Sigmoid colon (tissue), 7 donors: ENCODE results near the gene EHD2. TPM values are rescaled to one million over a fixed set of nuclear protein-coding genes. Genes with fewer than 3 reads are reported as not detected.

Experiments
- DNase-seq: peaks from one replicate; pipeline ENCODE4 v3.0.0-alpha.2; 2019
- H3K27ac ChIP-seq, 4 donors: fragments of 200-600 bp; sonication (generic); one replicate each; pipeline ENCODE4 v1.5.1; 2016 to 2019; ENCODE audit warnings: mild to moderate bottlenecking in 1 of 4
- H3K27me3 ChIP-seq, 3 donors: fragments of 200-600 bp; sonication (generic); one replicate each; pipeline ENCODE4 v1.5.1; 2019; ENCODE audit warnings: mild to moderate bottlenecking in 1 of 3
- H3K36me3 ChIP-seq, 4 donors: fragments of 200-600 bp; sonication (generic); one replicate each; pipeline ENCODE4 v1.5.1; 2016 to 2019
- H3K4me1 ChIP-seq, 4 donors: fragments of 200-600 bp; sonication (generic); one replicate each; pipeline ENCODE4 v1.5.1; 2017 to 2019
- H3K4me3 ChIP-seq, 4 donors: fragments of 200-600 bp; sonication (generic); one replicate each; pipeline ENCODE4 v1.5.1; 2017 to 2019; ENCODE audit warnings: mild to moderate bottlenecking in 2 of 4, moderate library complexity in 1 of 4
- H3K9me3 ChIP-seq, 4 donors: fragments of 200-600 bp in 3 of 4; sonication (generic) in 3 of 4; one replicate each; pipeline versions ENCODE4 v1.5.1 to v1.6.1; 2013 to 2019
- CTCF ChIP-seq, 4 experiments: fragments of 450-650 bp in 3 of 4; fragments of 200-600 bp in 1 of 4; IDR thresholded peaks; one replicate each; pipeline ENCODE4 v1.5.1; 2016 to 2019; ENCODE audit warnings: antibody characterized with exemption in 4 of 4, mild to moderate bottlenecking in 3 of 4, moderate library complexity in 2 of 4
- EP300 ChIP-seq, 4 donors: sonication (generic); formaldehyde crosslinking; IDR thresholded peaks; one replicate each; pipeline ENCODE4 v1.6.1; 2017; ENCODE audit warnings: antibody characterized with exemption in 4 of 4
- POLR2A ChIP-seq, 2 donors: fragments of 450-650 bp; IDR thresholded peaks; one replicate each; pipeline ENCODE4 v1.6.1; 2016; ENCODE audit warnings: antibody characterized with exemption in 2 of 2, mild to moderate bottlenecking in 2 of 2, moderate library complexity in 2 of 2
- POLR2AphosphoS5 ChIP-seq, 4 donors: sonication (generic); formaldehyde crosslinking; IDR thresholded peaks; one replicate each; pipeline ENCODE4 v1.6.1; 2017; ENCODE audit warnings: antibody characterized with exemption in 4 of 4
- WGBS, 2 donors: extraction: QIAGEN DNeasy Blood & Tissue Kit; methylation state at CpG; one replicate each; pipeline ENCODE4 v1.1.7; 2013; 5-methylcytosine and 5-hydroxymethylcytosine counted together
- intact Hi-C: fragments of 100-400 bp; cut with DNase I; formaldehyde crosslinking; loops from one replicate; pipeline ENCODE4 v1.15.1; 2023
- polyA plus RNA-seq, 3 donors: library from polyadenylated mRNA; stranded (reverse); fragments of 200-250 nt; gene quantifications; one replicate each; pipeline ENCODE4 v1.2.3, GENCODE V29; 2013
- total RNA-seq, 4 donors: library from RNA; depleted of rRNA; stranded (reverse); fragments of >200 nt; gene quantifications; one replicate each; pipeline ENCODE4 v1.1.0, GENCODE V29; 2016
- donor health status: healthy with polysubstance abuse.
- donor health status: Bipolar disorder and iron deficiency.
- donor health status: healthy.

EHD2 gene
- total and polyA plus RNA-seq, 7 donors: 3.5 to 184 (median 41.8) TPM

GRCh38 chr19:47755065-47755761 is 42.0 kb downstream of the EHD2 start:
- TF ChIP-seq CTCF (IDR thresholded peaks at IDR 0.05) (no peak), POLR2AphosphoS5 (IDR thresholded peaks at IDR 0.05) (no peak), EP300 (IDR thresholded peaks at IDR 0.05) (no peak), POLR2A (IDR thresholded peaks at IDR 0.05) (no peak)
- no peaks in the 10 kb centered on the region for H3K9me3 ChIP-seq
- no peaks in the 10 kb centered on the region for H3K4me1 ChIP-seq
- DNase-seq: no peak
- peaks cover 72 to 97% (median 82%) of the 10 kb centered on the region in 4 donors for H3K36me3 ChIP-seq
- H3K27ac ChIP-seq: no peak overlapping the region
- intact Hi-C loops: no loop called here
- no peak overlapping the region for H3K4me3 ChIP-seq
- H3K27me3 ChIP-seq: no peaks in the 10 kb centered on the region
- 91 to 95% methylated on average over 36 of the region's 36 CpGs for WGBS, 2 donors

- intact Hi-C loops: no loop called here
- WGBS, 2 donors: 89 to 93% methylated on average over 28 of the region's 28 CpGs
- TF ChIP-seq CTCF (IDR thresholded peaks at IDR 0.05) (no peak), POLR2A (IDR thresholded peaks at IDR 0.05) (no peak), EP300 (IDR thresholded peaks at IDR 0.05) (no peak), POLR2AphosphoS5 (IDR thresholded peaks at IDR 0.05) (no peak)
- Histone ChIP-seq H3K4me1 (no peaks in the 10 kb centered on the region), H3K36me3 (peaks cover 64 to 89% (median 74%) of the 10 kb centered on the region in 4 donors), H3K4me3 (no peak overlapping the region), H3K27me3 (no peaks in the 10 kb centered on the region), H3K27ac (no peak overlapping the region), H3K9me3 (no peaks in the 10 kb centered on the region)
- no peak for DNase-seq
Observed at GRCh38 chr19:47755762-47756626, 42.8 kb downstream of the EHD2 start.

- Histone ChIP-seq H3K4me3 (no peak overlapping the region), H3K9me3 (no peaks in the 10 kb centered on the region), H3K4me1 (no peaks in the 10 kb centered on the region), H3K27me3 (no peaks in the 10 kb centered on the region), H3K27ac (no peak overlapping the region), H3K36me3 (peaks cover 58 to 83% (median 68%) of the 10 kb centered on the region in 4 donors)
- no peak for DNase-seq
- intact Hi-C loops: no loop called here
- 79 to 93% methylated on average over 12 of the region's 12 CpGs for WGBS, 2 donors
- TF ChIP-seq POLR2A (IDR thresholded peaks at IDR 0.05): no peak
- TF ChIP-seq POLR2AphosphoS5 (IDR thresholded peaks at IDR 0.05): no peak
- TF ChIP-seq CTCF (IDR thresholded peaks at IDR 0.05): no peak
- TF ChIP-seq EP300 (IDR thresholded peaks at IDR 0.05): no peak
Observed at GRCh38 chr19:47756627-47756929, 43.4 kb downstream of the EHD2 start.

- 32 to 78% methylated on average over 22 of the region's 22 CpGs for WGBS, 2 donors
- H3K36me3 ChIP-seq: peaks cover 53 to 78% (median 64%) of the 10 kb centered on the region in 4 donors
Observed at GRCh38 chr19:47756953-47757608, 43.9 kb downstream of the EHD2 start.

More at GRCh38 chr19:47756953-47757608, 43.9 kb downstream of the EHD2 start:
- no peak for TF ChIP-seq POLR2AphosphoS5 (IDR thresholded peaks at IDR 0.05)
- TF ChIP-seq CTCF (IDR thresholded peaks at IDR 0.05): no peak
- TF ChIP-seq EP300 (IDR thresholded peaks at IDR 0.05): no peak
- no peak for TF ChIP-seq POLR2A (IDR thresholded peaks at IDR 0.05)
- H3K4me3 ChIP-seq: no peak overlapping the region
- H3K27ac ChIP-seq: no peak overlapping the region
- no peaks in the 10 kb centered on the region for H3K9me3 ChIP-seq
- H3K4me1 ChIP-seq: no peaks in the 10 kb centered on the region
- no peaks in the 10 kb centered on the region for H3K27me3 ChIP-seq
- intact Hi-C loops: no loop called here
- no peak for DNase-seq
